GM21528 (cell line): ENCODE results near the gene GNAI1.

Experiments
- ATAC-seq: cut with Tn5 transposase; IDR thresholded peaks from one replicate; pipeline ENCODE4 v1.9.1; 2021; ENCODE audit warnings: mild to moderate bottlenecking, moderate library complexity; ENCODE audit not compliant: unreplicated experiment, low FRiP score

GNAI1 gene

DNA sequence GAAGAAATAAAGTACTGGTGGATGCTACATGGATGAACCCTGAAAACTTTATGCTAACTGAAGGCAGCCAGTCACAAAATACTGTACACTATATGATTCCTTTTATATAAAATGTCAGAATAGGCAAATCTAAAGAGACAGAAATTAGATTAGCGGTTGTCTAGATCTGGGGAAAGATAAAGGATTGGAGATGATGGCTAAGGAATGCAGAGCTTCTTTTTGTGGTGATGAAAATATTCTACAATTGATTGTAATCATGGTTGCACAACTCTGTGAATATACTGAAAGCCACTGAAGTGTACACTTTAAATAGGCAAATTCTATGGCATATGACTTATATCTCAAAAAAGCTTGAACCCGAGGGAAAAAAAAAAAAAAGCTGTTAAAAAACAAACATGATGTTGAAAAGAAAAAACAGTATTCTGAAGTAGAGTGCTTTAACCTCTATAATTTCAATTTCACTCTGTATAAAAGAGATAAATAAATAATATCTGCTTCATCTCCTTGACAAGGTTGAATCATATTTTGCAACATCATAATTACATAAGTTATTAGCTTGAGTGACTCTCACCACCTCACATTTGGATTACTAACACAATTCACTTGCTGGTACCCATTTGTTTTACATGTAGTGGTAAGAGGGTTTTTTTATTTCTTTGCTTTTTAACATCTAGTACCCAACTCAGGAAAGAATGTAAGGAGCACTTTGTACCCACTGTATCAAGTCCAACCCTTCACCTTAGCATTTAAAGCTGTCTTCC is 2.8 kb upstream of the GNAI1 start:
- ATAC-seq = no peak

GRCh38 chr7:80132594-80132993 is 2.0 kb upstream of the GNAI1 start:
- no peak for ATAC-seq

GRCh38 chr7:80133361-80134114 is 1.1 kb upstream of the GNAI1 start:
- no peak for ATAC-seq

DNA sequence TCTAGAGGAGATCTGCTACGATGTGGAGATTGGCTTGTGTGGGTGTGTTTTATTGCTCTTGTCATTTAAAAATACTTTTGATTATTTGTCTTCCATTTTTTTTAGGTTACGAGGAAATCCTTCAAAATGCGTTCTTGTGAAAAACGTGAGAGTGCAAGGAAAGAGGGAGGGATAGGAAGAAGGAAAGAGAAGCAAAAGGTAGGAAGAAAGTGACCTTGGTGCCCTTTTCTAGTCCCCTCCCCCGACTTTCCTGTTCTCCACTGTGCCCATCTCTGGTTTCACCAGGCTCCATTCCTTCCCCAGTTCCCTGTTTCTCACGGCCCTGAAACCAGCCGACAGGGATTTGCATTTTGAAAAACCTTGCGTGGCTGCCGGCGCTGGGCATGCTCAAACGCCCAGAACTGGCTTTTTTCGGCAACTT is 506 bp upstream of the GNAI1 start:
- no peak for ATAC-seq

DNA sequence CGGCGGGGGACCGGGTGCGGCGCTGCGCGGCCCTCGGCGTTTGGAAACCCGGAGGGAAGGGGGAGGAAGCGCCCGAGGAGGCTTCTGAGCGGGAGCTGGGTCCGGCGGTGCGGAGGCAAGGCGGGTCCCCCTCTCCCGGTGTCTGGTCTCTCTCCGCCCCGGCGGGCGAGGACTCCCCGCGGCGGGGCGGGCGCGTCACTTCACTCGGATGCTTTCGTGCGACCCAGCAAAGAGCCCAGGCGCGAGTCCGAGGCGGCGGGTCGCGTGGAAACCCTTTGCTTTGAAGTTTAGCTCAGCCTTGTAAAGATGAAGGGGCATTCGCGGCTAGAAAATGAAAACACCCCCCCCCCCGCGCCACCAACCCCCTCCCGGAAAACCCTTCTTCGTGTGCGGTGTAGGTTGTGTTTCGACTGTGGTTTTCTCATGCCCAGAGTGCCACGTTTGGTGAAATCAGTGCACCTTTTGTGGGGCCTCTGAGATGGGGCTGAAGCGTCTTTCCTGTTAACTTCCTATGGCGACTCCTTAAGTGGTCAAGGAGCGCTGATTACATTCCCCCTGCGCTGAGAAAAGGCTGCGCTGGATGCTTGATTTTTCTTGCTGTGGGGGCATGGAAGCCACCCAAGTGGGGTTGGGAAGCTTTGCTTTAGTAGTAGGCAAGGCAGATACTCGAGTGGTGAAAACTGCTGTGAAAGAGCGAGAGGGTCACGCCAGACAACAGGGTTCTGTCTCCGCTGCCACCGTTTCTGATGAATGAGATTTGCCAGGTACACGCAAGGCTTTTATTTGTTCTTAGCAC is 876 bp downstream of the GNAI1 start:
- ATAC-seq = no peak

DNA sequence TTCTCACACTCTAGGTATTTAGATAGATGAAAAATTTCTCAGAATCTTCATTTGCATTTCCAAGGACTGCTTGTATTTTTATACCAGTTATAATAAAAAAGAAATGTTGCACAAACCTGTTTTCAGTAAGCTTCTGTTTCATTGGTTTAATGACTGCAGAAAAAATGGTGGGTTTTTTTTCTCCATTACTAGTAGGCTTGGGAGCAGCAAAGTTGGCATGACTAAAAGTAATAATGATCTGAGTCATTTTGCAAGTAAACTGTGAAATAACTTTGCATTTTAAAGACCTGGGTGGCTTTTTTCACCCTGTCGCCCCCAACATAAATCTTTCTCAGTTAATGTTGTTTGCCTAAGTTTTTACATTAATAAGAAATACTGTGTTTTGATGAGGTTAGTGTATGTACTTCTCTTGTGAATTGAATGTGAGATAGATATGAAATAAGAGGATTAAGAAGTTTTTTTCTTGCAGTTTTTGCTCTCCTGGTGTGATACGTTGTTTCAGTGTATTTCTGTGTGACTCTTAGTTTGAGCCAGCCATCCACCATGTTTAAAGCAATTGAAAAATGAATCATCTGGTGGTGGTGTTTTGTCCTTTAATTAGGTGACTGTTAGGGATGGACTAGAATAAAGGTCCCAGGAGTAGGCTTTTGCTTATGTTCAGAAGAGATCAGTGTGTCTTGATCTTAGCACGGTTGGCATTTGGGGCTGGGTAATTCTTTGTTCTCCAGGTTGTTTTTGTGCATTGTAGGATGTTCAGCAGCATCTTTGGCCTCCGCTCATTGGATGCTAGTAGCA is 1.8 kb downstream of the GNAI1 start:
- no peak for ATAC-seq

- no peak for ATAC-seq
Observed at GRCh38 chr7:80137410-80137809, 2.8 kb downstream of the GNAI1 start.

- no peak for ATAC-seq
Observed at GRCh38 chr7:80139236-80139635, 4.6 kb downstream of the GNAI1 start.

DNA sequence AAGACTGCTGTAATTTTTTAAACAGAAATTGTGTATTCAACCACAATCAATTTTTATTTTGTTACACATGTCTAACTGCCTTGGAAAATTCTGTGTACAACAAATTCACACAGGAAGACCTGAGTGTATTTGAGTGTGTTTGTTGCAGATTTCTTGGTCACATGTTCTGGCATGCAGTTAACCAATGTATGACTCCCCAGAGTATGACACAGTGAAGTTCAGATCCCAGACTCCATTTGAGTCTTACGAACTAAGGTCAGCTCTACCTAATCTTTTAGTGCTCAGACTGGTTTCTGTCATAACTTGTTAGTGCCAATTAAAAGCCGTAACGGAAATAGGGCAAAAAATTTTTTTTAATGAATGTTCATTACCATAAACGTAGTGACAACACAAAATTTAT is 5.8 kb downstream of the GNAI1 start:
- no peak for ATAC-seq

DNA sequence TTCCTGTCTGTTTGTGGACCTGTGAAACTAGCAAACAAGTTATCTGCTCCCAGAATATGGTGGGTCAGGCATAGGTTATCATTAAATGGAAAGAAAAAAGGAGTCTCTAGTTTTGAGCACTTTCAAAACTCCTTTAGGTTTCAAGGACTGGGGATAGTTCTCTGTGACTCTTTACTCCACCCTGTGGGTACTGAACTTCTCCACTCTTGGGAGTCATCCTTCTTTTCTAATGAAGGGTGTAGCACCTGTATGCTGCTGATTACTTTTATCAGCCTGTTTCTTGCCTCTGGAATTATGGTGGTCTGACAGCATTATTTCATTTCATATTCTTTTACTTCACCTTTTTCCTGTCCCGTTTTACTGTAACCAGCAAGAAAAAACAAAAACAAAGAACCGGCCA is 6.7 kb downstream of the GNAI1 start:
- no peak for ATAC-seq

DNA sequence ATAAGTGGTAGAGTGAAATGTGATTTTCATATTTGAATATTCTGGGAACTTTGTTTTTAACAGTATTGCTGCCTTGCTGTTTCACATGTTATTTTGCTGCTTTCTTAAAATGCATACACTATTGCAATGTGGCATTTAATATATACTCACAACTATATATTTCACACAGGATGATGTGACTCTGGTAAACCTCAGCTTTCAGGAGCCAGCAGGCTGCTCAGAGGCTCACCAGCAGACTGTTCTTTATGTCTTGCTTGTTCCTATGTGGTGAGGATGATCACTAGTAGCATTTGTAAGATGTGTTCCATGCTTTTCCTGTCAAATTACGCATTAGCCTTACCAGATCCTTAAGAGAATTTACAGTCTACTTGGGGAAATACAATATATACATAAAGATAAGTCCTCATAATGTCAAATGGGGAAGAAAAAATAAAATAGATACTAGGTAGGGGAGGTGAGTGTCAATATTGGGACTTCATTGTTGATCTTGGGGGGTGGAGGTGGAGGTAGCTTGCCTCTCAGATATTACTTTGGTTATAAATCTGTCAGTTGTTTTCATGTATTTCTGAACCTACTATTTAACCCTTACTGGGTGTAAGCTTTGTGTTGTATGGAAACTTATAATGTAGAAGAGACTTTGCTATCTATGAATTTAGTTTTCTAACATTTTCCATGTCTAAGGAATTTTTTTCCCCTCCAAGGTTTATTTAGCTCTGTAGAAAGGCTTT is 8.4 kb downstream of the GNAI1 start:
- no peak for ATAC-seq

GRCh38 chr7:80145780-80146422 is 11.3 kb downstream of the GNAI1 start:
- ATAC-seq = no peak

DNA sequence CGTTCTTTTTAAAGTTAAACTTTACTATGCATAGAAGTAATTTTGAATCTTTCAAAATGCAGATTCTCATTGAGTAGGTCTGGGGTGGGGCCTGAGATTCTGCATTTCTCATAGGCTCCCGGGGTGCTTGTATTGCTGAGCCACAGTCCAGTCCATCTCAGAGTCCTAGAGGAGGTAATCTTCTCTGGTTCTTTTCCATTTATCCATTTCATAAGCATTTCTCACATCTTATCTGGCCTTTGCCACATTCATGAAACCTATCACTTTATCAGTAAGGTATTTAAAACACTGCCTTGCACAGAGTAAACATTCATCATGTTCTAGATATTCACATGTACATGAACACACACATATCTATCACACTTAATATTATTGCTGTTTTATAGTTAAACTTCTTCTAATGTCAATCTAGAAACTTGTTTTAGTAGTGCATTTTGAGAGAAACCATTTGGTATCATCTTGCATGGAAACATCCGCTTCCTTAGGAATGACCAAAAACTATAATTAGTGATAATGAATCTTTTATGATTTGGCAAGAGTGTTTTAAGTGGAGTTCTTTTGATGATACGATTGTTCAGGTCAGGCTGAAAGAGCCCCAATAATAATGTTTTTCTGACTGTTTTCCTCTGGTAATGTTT is 12.0 kb downstream of the GNAI1 start:
- ATAC-seq = no peak

DNA sequence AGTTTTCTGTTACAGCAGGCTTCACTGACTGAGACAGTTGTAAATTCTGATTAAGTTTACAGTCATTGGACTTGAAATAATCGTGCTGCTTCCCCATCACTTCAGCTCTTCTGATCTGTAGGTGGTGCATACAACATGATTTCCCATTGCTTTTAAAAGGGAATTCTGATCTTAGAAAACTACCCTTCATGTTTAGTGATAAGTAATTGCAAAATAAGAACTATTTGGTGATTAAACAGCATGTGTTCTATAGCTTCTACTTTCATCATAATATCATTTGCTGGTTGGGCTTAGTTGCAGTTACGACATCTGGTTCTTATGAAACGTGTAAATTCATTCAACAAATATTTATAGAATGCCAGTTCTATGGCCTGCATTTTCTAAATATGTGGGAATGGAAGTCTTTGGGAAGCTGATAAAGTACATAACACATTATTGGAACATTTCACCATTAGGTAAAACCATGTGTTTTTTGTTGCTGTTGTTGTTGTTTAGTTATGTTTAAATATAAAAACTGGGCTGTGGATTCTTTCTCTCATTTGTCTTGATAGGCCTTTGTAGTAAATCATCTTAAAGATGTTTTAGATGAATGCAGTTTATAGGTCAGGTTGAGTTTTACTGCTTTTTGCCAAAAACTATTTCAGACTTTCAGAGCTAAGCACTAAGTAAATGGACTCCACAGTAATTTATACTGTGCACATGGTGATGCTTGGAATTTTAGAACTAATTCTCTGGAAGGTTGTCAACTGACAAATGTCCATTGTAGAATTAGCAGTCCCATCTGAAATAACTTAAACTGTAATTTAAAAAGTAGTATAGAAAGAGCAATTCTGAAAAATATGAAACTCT is 13.1 kb downstream of the GNAI1 start:
- no peak for ATAC-seq

GRCh38 chr7:80150611-80151273 is 16.1 kb downstream of the GNAI1 start:
- ATAC-seq = no peak

- no peak for ATAC-seq
Observed at GRCh38 chr7:80151274-80151665, 16.6 kb downstream of the GNAI1 start.

DNA sequence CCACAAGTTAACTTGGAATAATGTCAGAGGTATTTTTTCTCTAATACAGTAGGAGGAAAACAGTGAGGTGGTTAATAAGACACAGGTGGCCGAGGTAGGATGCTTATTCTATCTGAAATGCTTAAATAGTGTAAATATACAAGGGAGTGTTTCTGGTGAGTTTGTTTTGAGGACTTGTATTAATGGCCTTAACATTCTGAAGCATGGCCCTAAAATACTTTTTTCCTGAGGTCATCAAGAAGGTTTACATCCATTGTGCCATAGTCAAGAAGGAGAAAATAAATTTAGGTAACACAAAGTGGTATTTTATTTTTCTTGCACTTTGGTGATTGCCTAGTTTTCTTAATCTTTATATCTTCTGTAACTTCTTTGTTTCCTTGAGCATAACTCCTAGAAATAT is 18.8 kb downstream of the GNAI1 start:
- no peak for ATAC-seq
